WTC11 (cell line): ENCODE data around the gene USP17L13. TPM values are rescaled to one million over a fixed set of nuclear protein-coding genes. Genes with fewer than 3 reads are reported as not detected.
"Not testable (repeated sequence)": the region's sequence is repeated elsewhere in the genome, so short reads cannot be mapped to it uniquely, and the experiment has no call there.

ENCODE experiments used
- ATAC-seq: fragments of 200-7000 bp; cut with Tn5 transposase; 2 replicates; pipeline ENCODE4 v1.10.0; 2021; ENCODE audit warnings: mild to moderate bottlenecking, moderate library complexity
- CTCF ChIA-PET: fragments of 300-600 bp; sonication (Branson Sonifier 250); formaldehyde crosslinking; loops from one replicate; lab custom pipeline; 2021; ENCODE audit warnings: antibody characterized with exemption; lab: Charles Lee
- POLR2A ChIA-PET: fragments of 350-600 bp; sonication (Branson Sonifier 250); formaldehyde crosslinking; loops from one replicate; lab custom pipeline; 2021; ENCODE audit warnings: antibody characterized with exemption; lab: Charles Lee
- DNase-seq: peaks from one replicate; pipeline ENCODE4 v3.0.0; 2021; ENCODE audit warnings: low spot score
- H3K27ac Mint-ChIP-seq: 2 replicates; pipeline ENCODE4 v1.8.0; 2021; ENCODE audit warnings: mixed read lengths
- H3K27me3 Mint-ChIP-seq: 2 replicates; pipeline ENCODE4 v1.8.0; 2021; ENCODE audit warnings: low read depth, mild to moderate bottlenecking, moderate library complexity, mixed read lengths
- H3K36me3 Mint-ChIP-seq: 2 replicates; pipeline ENCODE4 v1.8.0; 2021; ENCODE audit warnings: mixed read lengths
- H3K4me1 Mint-ChIP-seq: 2 replicates; pipeline ENCODE4 v1.8.0; 2022; ENCODE audit warnings: mixed read lengths
- H3K4me3 Mint-ChIP-seq: 2 replicates; pipeline ENCODE4 v1.8.0; 2021; ENCODE audit warnings: mild to moderate bottlenecking, moderate library complexity, mixed read lengths
- H3K9me3 Mint-ChIP-seq: 2 replicates; pipeline ENCODE4 v1.8.0; 2021; ENCODE audit warnings: mixed read lengths
- total RNA-seq: library from RNA; stranded (reverse); gene quantifications from 3 replicates; pipeline ENCODE4 v1.2.3, GENCODE V29; 2021

USP17L13 gene
- total RNA-seq, 1 experiment from 2014 or later = not detected

DNA sequence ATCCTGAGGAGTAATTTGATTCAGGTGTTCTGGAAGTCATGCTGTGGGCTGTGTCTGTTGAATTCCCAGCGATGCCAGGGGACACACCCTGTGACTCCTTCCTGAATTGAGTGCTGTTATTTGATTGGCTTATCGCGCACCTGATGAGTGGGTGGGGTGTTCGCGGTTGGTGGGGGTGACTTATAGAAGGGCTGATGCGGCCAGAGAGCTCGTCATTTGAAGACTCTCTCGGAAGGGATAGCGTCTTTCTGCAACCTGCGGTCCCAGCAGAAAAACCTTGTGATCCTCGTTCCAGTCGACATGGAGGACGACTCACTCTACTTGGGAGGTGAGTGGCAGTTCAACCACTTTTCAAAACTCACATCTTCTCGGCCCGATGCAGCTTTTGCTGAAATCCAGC, 33.1 kb downstream of the USP17L13 start, which contains the start of gene USP17L20:
TSS of gene USP17L20 (plus strand) at position 301 of the 400 bp plus-strand sequence. CDS start at position 301, 0 bp downstream.
- H3K36me3 Mint-ChIP-seq, H3K27me3 Mint-ChIP-seq, POLR2A ChIA-PET, H3K27ac Mint-ChIP-seq, H3K4me1 Mint-ChIP-seq, DNase-seq, H3K4me3 Mint-ChIP-seq, CTCF ChIA-PET, ATAC-seq, H3K9me3 Mint-ChIP-seq: not testable (repeated sequence)

DNA sequence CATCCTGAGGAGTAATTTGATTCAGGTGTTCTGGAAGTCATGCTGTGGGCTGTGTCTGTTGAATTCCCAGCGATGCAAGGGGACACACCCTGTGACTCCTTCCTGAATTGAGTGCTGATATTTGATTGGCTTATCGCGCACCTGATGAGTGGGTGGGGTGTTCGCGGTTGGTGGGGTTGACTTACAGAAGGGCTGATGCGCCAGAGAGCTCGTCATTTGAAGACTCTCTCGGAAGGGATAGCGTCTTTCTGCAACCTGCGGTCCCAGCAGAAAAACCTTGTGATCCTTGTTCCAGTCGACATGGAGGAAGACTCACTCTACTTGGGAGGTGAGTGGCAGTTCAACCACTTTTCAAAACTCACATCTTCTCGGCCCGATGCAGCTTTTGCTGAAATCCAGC, 37.9 kb downstream of the USP17L13 start, which contains the start of gene USP17L21:
TSS of gene USP17L21 (plus strand) at position 301 of the 400 bp plus-strand sequence. CDS start at position 301, 0 bp downstream.
- DNase-seq, ATAC-seq, H3K4me3 Mint-ChIP-seq, H3K36me3 Mint-ChIP-seq, POLR2A ChIA-PET, H3K27me3 Mint-ChIP-seq, H3K4me1 Mint-ChIP-seq, H3K27ac Mint-ChIP-seq, CTCF ChIA-PET, H3K9me3 Mint-ChIP-seq: not testable (repeated sequence)

- H3K4me3 Mint-ChIP-seq, H3K36me3 Mint-ChIP-seq, CTCF ChIA-PET, POLR2A ChIA-PET, H3K4me1 Mint-ChIP-seq, H3K27me3 Mint-ChIP-seq, DNase-seq, ATAC-seq, H3K27ac Mint-ChIP-seq, H3K9me3 Mint-ChIP-seq: not testable (repeated sequence)
Measured at GRCh38 chr4:9267319-9267718, 42.6 kb downstream of the USP17L13 start, which contains the start of gene USP17L22. Gene USP17L22, plus strand, starts transcription at chr4:9267619. Its CDS starts 0 bp downstream, at chr4:9267619.

GRCh38 chr4:9271719-9272118, 47.0 kb downstream of the USP17L13 start:
- H3K27ac Mint-ChIP-seq, H3K27me3 Mint-ChIP-seq, POLR2A ChIA-PET, ATAC-seq, CTCF ChIA-PET, H3K9me3 Mint-ChIP-seq, H3K4me1 Mint-ChIP-seq, H3K4me3 Mint-ChIP-seq, H3K36me3 Mint-ChIP-seq: not testable (repeated sequence)
- DNase-seq = peak; percentile 15

Other genes with a start within 250 kb of the USP17L13 start
- gene FAM90A26, start 54.5 kb upstream of the USP17L13 start, total RNA-seq = 0.09 to 0.11 TPM in 2 of 3 replicates, not detected in the other
- not detected in 3 replicates for gene USP17L10, start 14.2 kb upstream of the USP17L13 start, total RNA-seq
- not detected in 3 replicates for gene USP17L11, start 9.5 kb upstream of the USP17L13 start, total RNA-seq
- gene USP17L12, start 4.7 kb upstream of the USP17L13 start, total RNA-seq = not detected in 3 replicates
- gene USP17L15, start 9.5 kb downstream of the USP17L13 start, total RNA-seq = not detected in 3 replicates
- not detected in 3 replicates for gene USP17L17, start 19.0 kb downstream of the USP17L13 start, total RNA-seq
- gene USP17L18, start 23.7 kb downstream of the USP17L13 start, total RNA-seq = not detected in 3 replicates
- gene USP17L19, start 28.5 kb downstream of the USP17L13 start, total RNA-seq = not detected in 3 replicates
- not detected in 3 replicates for gene USP17L20, start 33.2 kb downstream of the USP17L13 start, total RNA-seq
- not detected in 3 replicates for gene USP17L21, start 38.0 kb downstream of the USP17L13 start, total RNA-seq
- not detected in 3 replicates for gene USP17L22, start 42.7 kb downstream of the USP17L13 start, total RNA-seq
- not detected in 3 replicates for gene USP17L24, start 100.3 kb downstream of the USP17L13 start, total RNA-seq
- gene USP17L25, start 105.0 kb downstream of the USP17L13 start, total RNA-seq = not detected in 3 replicates
- not detected in 3 replicates for gene USP17L26, start 109.8 kb downstream of the USP17L13 start, total RNA-seq
- gene USP17L5, start 114.5 kb downstream of the USP17L13 start, total RNA-seq = not detected in 3 replicates
- not detected in 3 replicates for gene USP17L27, start 119.3 kb downstream of the USP17L13 start, total RNA-seq
- not detected in 3 replicates for gene USP17L28, start 124.0 kb downstream of the USP17L13 start, total RNA-seq
- gene USP17L29, start 128.7 kb downstream of the USP17L13 start, total RNA-seq = not detected in 3 replicates
- not detected in 3 replicates for gene USP17L30, start 138.2 kb downstream of the USP17L13 start, total RNA-seq
- gene DEFB131A, start 219.5 kb downstream of the USP17L13 start, total RNA-seq = not detected in 3 replicates